ENCODE measurements around the gene PROC.

DNA sequence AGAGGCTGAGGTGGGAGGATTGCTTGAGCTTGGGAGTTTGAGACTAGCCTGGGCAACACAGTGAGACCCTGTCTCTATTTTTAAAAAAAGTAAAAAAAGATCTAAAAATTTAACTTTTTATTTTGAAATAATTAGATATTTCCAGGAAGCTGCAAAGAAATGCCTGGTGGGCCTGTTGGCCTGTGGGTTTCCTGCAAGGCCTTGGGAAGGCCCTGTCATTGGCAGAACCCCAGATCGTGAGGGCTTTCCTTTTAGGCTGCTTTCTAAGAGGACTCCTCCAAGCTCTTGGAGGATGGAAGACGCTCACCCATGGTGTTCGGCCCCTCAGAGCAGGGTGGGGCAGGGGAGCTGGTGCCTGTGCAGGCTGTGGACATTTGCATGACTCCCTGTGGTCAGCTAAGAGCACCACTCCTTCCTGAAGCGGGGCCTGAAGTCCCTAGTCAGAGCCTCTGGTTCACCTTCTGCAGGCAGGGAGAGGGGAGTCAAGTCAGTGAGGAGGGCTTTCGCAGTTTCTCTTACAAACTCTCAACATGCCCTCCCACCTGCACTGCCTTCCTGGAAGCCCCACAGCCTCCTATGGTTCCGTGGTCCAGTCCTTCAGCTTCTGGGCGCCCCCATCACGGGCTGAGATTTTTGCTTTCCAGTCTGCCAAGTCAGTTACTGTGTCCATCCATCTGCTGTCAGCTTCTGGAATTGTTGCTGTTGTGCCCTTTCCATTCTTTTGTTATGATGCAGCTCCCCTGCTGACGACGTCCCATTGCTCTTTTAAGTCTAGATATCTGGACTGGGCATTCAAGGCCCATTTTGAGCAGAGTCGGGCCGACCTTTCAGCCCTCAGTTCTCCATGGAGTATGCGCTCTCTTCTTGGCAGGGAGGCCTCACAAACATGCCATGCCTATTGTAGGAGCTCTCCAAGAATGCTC lies 6.6 kb downstream of the PROC start:
- TF ChIP-seq EZH2 (IDR thresholded peaks at IDR 0.05) (no peak), POLR2AphosphoS5 (IDR thresholded peaks at IDR 0.05; ENCODE audit: borderline replicate concordance, low read depth, low read length) (no peak)
